GM21381 (cell line): ENCODE data around the gene DPEP2.
A peak's percentile ranks its signal among the peaks of the same experiment; 100 is the strongest.
"Not testable (repeated sequence)": the region's sequence is repeated elsewhere in the genome, so short reads cannot be mapped to it uniquely, and the experiment has no call there.

ENCODE experiments used
- ATAC-seq: cut with Tn5 transposase; IDR thresholded peaks from one replicate; pipeline ENCODE4 v1.9.1; 2021; ENCODE audit warnings: mild to moderate bottlenecking, moderate library complexity; ENCODE audit not compliant: unreplicated experiment

Gene DPEP2

DNA sequence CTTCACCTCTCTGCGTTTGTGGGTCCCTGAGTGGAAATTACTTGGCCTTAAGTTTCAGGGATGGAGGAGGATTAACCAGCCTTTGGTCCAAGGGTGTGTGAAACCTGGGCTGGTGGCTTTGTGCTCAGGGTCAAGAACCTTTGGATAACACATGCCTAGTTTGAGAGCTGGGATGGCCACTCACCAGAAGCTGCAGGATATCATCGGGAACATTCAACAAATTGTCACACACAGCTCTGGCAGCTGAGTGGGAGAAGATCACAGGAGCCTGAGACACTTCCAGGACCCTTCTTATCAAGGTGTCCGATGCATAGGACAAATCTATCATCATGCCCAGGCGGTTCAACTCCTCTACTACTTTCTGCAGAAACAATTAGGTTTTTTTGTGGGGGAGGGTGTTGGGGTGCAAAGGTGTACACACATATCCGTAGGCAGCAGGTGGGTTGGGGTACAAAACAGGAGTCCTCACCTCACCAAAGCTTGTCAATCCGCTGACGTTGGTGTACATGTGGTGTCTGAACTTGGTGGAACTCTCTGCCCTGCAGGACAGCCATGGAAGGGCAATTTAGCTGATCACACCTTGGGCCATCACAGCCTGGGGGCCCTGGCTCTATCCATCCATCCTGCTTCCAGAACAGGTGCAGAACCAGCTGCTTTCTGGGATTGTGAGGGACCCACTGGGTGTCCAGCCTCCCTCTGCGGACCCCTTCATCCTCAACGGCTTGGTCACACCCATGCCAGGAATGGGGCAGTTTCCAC is 21.6 kb downstream of the DPEP2 start:
- no peak for ATAC-seq

- ATAC-seq: no peak
These were observed 22.3 kb downstream of the DPEP2 start for GRCh38 chr16:67977005-67977404.

DNA sequence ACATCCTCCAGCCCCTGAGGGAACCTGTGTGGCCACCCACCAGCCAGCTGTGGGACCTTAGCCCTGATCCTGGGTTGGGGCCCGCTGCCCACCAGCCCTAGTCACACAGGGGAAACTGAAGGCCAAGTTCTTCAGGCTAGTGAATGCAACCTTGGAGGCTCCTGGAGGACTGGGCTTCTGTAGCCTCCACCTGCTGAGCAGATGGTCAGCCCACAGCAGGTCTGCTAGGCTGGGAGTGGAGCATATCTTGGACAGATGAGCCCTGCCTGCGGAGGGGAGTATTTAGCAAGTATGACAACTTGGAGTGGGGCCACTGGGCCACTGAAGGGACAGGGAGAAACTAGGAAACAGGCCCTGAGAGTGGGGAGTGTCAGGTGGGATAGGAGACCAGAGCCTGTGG is 23.1 kb downstream of the DPEP2 start:
- ATAC-seq: no peak

- ATAC-seq: no peak
These were observed 23.8 kb downstream of the DPEP2 start for GRCh38 chr16:67975321-67976105.

DNA sequence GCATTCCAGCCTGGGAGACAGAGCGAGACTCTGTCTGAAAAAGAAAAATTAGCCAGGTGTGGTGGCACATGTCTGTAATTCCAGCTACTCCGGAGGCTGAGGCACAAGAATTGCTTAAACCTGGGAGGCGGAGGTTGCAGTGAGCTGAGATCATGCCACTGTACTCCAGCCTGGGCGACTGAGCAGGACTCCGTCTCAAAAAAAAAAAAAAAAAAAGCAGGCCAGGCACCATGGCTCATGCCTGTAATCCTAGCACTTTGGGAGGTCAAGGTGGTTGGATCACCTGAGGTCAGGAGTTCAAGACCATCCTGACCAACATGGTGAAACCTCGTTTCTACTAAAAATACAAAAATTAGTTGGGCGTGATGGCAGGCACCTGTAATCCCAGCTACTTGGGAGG is 27.0 kb downstream of the DPEP2 start:
- ATAC-seq: not testable (repeated sequence)

GRCh38 chr16:67971111-67971510 is 28.2 kb downstream of the DPEP2 start:
- no peak for ATAC-seq

DNA sequence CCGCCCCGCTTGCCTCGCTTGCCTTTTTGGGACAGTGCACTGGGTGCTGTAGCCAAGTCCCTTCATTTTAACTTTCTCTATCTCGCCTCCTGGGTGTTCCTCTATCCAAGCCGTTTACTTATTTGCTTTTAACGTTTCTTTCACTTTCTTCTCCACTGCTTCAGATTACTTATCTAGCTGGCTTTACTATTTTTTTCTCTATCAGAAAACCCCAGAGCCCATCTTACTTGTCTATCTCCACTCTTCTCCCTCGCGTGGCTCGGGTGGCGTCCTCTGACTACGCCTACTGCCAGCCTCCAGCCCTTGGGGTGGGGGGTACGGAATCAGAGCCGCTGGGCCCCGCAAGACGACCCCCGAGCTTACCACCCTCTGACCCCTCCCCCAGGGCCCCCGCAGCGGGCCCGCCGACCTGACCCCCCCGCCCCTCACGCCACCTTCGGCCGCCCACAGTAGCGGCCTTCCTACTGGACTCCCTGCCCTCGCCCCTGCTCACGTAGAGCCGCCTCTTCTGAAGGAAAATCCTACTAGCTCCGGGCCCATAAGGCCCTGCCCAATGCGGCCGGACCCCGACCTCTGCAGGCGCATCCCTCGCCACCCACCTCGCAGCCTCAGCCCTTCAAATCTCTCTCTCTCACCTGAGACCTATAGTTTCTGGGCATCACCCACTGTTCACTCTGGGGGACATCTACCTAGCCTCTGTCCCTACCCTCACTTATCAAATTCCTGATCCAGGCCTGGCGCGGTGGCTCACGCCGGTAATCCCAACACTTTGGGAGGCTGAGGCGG is 29.8 kb downstream of the DPEP2 start:
- no peak for ATAC-seq

DNA sequence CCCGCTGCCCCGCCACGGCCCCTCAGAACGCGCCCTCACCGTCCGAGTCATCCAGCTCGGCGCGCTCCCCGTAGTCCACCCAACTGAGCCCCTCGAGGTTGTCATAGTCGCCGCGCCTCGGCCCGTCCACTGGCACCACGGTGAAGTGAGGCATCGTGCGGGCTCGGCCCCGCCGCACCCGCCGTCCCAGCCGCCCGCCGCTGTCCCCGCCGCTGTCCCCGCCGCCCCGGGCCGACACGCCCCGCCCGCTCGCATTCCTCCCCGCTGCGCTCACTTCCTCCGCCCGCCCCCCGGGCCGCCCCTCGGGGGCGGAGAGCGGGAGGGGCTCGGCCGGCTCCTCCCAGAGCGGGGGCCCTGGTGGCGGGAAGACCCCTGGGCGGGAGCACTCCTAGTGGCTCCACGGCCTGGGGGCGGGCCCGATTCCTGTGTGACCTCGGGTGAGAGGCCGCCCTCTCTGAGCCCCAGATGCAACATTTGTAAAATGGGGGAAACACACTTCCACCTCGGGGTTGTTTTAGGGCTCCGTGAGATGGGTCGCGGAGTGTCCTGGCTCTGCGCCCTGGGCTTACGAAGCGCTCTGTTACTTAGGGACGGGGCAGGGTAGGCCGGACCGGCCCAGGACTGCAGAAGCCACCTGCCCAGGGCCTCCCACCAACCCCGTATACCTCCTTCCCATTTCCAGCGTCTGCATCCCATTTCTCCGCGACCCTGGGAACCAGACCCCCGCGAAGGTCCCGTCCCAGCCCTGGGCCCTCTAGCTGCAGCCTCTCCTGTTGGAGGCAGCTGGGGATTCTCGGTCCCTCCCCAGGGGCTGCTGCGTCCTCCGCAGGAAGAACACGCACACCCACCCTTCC is 30.7 kb downstream of the DPEP2 start, which contains the start of gene SLC12A4:
TSS of gene SLC12A4 (minus strand) at position 238 of the 854 bp plus-strand sequence. CDS start at position 154, 84 bp downstream.
- ATAC-seq: peak; percentile 84

DNA sequence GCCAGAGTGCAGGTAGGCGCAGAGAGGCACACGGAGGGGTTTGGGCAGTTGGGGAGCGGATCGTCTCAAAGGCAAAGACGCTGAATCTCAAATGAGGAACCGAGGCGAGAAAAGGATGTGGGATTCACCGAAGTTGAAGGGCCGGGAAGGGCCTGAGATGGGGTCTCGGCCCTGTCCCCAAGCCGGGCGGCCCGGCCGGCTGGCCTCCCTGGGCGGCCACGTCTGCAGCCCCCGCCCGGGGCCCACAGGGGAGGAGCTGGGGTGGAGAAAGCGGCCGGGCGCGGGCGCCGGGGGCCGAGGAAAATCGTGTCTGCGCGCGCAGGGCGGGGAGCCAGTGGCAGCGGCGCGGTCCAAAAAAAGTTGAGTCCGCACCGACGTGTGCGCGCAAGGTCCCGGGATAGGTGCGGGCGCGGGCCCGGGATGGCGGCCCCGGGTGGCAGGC is 31.3 kb downstream of the DPEP2 start:
- peak; percentile 18 for ATAC-seq

GRCh38 chr16:67967183-67967957 is 31.9 kb downstream of the DPEP2 start:
- no peak for ATAC-seq

DNA sequence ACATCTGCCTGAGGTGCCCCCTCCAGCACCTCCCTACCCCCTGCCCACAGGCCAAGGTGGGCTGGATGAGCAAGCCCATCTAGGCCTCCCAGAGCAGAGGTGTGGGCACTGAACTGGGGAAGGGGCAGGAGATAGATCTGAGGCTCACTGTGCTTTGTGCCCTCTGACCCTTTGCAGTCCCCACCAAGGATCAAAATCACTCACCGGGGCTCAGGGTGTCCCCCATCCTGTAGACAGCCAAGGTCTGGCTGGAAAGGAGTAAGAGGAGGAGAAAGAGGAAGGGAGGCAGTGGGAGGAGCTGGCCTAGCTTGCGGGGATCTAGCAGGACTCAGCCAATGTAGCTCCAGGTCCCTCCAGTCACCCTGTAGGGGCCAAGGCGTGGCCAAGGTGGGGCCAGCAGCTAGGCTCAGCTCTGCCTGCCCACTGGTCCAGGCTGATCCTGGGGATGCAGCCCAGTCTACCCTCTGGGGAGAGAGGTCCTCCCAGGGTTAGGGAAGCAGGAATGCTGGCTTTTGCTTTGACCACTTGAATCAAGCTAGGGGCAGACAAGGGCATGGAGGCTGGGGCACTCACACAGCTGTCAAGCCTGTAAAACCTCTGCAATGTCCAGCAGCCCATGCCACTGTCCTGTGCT is 32.6 kb downstream of the DPEP2 start:
- no peak for ATAC-seq

GRCh38 chr16:67965668-67966548 is 33.4 kb downstream of the DPEP2 start:
- ATAC-seq: no peak

GRCh38 chr16:67964477-67965131 is 34.7 kb downstream of the DPEP2 start:
- ATAC-seq: no peak

DNA sequence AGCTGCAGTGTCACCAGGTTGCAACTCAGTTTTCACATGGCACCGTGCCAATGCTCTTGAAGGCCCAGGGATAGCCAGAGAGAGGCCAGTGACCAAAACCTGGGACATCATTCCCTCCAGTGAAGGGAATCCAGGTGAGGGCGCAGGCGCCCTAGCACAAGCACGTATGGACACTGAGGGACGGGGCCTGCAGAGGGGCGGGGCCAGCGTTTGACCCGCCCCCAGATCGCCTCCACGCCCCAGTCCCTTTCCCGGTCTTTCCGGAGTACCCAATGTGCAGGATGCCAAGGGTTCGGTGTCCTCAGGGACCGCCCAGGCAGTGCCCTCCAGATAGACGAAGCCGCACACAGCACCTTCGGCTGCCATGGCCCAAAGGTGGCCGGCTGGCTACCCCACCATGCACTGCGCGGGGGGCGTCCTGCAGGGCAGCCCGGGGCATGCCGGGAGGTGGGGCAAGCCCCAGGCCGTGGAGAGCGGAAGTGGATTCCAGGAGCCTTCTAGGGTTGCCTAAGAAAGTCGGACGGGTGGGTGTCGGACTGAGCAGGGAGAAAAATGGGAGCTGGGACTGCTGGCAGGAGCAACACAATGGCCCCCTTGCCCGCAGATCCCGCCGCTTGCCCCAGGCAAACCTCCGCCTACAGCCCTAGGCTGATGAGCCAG is 35.5 kb downstream of the DPEP2 start:
- no peak for ATAC-seq

GRCh38 chr16:67963292-67963661 is 36.0 kb downstream of the DPEP2 start:
- ATAC-seq: no peak

DNA sequence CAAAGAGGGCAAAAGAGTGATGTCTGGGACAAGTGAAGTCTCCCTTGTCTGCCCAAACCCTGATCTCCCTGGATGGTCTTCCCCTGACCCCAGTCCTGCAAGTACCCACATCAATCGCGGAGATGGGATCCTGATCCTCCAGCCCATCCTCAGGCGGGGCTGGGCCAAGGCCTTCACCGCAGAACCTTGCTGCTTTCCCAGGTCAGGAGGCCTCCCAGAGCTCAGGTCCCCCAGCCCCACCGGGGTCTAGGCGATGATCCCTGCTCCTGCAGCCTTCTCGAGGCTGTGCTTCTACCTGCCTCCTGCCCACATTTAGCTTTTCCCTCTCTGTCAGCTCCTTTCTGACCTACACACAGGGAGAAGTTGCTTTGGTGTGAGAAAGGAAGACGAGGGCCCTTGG is 37.1 kb downstream of the DPEP2 start:
- ATAC-seq: no peak

- ATAC-seq: no peak
These were observed 37.7 kb downstream of the DPEP2 start for GRCh38 chr16:67961551-67961957.
